Activated CD8-positive, alpha-beta memory T cell treated with anti-CD3 and anti-CD28 coated beads for 36 hours (primary cell): Measurements from ENCODE around the gene GRID1. TPM values are rescaled to one million over a fixed set of nuclear protein-coding genes. Genes with fewer than 3 reads are reported as not detected.
"Not testable (repeated sequence)": the region's sequence is repeated elsewhere in the genome, so short reads cannot be mapped to it uniquely, and the experiment has no call there.

ENCODE experiments used
- CTCF ChIA-PET: fragments of 350-600 bp; sonication (Branson Sonifier 250); formaldehyde crosslinking; loops from one replicate; lab custom pipeline; 2021; ENCODE audit warnings: antibody characterized with exemption; lab: Charles Lee
- POLR2A ChIA-PET: fragments of 350-600 bp; sonication (Branson Sonifier 250); formaldehyde crosslinking; loops from one replicate; lab custom pipeline; 2021; ENCODE audit warnings: antibody characterized with exemption; lab: Charles Lee
- total RNA-seq, 2 experiments: library from RNA; stranded (reverse); gene quantifications; one replicate each; pipeline ENCODE4 v1.2.3, GENCODE V29; 2021

The GRID1 gene
- total RNA-seq, 2 experiments from 2014 or later, result not detected

DNA sequence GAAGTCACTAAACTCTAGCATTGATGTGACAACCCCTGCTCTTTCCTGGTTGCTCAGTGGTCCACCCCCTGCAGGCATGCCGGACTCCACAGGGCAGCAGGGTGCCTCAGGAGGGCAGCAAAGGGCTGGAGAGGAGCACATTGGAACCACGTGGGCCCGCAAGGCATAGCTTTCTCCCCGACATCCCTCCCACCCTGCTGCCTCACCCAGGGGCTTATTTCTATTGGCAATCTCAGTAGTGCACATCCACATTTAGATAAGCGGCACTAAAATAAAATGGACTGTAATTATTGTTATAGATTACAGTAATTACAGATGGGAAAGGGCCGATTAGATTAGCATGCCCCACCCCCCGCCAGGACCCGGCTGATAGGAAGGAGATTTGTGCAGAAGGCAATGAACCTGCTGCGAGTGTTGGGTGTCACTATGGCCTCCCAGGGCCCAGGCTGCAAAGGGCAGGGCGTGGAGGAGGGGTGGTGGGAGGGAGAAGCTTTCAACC lies 580.1 kb downstream of the GRID1 start:
- CTCF ChIA-PET, result no interaction called here
- POLR2A ChIA-PET, result no interaction called here

DNA sequence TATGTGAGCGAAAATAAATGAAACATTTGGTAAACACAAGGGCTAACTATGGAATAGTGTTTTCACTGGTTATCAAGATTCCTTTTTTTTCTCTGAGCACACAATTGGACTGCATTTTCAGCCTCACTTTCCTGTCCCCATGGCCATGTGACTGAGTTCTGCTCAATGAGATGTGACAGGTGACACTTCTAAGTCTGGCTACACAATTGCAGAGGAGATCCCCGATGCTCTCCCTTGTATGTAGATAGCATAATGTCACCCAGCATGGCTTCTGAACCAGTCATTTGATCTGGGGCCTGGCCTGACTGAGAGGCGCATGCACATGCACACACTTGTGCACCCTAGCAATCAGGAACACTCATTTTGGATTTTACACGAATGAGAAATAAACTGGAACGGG lies 581.8 kb downstream of the GRID1 start:
- CTCF ChIA-PET, result no interaction called here

DNA sequence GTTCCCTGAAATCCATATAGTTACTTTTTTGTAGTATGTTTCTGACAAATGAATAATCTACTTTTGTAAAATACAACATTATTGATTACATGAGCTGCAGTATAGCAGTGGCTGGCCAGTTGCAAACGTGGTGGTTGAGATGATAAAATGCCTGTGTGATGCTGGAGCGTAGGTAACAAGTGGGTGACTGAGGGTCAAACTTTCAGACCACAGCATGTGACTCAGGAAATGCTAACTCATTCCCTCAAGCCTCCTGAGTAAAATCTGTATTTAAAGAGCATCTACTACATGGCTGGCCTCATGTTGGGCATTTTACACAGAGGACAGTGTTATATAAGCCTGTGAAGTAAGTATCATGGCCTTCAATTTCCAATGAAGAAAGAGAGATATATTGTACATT lies 585.2 kb downstream of the GRID1 start:
- CTCF ChIA-PET, result interaction anchor here (0.7 kb wide), 1 partner anchor 143 kb away, joined by 3 read pairs; no protein-coding TSS in a partner anchor
- POLR2A ChIA-PET, result no interaction called here

More for the DNA sequence above, 581.8 kb downstream of the GRID1 start:
- POLR2A ChIA-PET, result no interaction called here

DNA sequence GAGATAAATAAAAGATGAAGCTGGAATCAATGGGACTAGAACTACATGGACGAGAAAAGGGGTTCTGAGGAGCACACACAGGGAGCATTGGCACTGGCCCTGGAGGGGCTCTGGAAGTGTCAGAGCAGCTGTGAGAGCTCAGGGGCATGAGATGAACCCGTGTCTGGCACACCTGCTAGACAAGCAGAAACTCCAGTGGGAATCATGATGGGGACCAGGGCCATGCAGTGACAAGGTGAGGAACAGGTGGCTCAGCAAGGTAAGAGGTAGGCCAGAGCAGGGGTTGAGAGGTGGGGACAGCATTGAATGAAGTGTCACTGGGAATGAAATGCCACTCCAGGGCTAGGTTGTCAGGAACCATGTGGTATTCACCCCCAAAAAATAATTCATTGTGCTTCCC lies 588.5 kb downstream of the GRID1 start:
- CTCF ChIA-PET, result no interaction called here
- POLR2A ChIA-PET, result no interaction called here

DNA sequence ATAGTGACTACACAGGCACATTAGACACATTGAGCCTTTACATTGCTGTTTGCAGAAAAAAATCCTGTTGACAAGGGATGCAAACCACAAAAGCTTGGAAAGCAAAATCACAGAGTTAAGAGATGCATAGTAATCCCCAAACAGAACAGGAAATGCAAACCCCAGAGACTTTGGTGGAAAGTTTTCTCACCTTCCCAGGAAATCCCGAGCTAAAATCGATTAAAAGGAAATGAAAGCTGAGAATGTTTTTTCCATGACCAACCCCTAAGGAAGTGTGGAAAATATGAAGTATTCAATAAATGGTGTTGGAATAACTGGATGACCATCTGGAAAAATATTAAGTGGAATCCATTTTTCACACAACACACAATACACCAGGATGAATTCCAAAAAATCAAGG lies 598.7 kb downstream of the GRID1 start:
- ChIA-PET CTCF (no interaction called here), POLR2A (no interaction called here)

DNA sequence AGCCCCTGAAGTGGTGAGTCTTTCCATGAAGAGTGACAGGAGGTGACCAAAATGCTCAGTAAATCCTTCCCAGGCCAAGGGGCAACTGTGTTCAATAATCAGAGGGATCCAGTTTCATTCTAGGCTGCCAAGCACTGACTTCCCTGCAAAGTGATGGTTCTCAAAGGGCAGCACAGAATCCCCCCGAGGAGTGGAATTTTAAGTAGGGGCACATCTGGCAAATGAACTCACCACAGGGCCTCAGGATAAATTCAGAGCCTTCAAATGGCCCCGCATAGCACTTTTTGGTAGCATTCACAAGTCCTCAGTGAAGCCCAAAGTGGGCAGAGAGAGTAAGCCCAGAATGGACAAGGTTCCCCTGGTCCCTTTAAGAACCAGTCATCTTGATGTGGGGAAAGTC lies 602.5 kb downstream of the GRID1 start:
- POLR2A ChIA-PET, result no interaction called here

DNA sequence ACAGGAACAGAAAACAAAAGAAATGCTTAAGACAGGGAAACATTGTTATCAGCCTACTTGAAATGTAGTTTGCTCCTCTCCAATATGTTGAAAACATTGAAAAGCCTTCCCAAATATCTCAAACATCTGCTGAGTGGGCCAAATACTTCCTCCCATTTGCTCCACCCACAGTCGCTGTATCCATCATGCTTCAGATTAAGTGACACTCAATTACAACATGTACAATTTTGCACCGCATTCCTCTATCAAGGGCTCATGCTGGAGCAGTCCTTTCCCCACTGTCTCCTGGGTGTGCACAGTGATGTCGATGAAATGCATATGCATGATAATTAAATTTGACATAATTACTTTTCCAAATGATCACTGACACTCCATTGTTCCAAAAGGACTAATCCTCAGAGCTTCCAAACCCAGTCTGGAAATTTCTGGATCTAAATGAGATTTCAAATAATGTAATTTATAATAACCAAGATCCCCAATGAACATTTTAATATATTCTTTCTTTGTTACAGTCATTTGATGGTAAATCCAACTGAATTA lies 604.6 kb downstream of the GRID1 start:
- ChIA-PET POLR2A (no interaction called here), CTCF (no interaction called here)

More for the DNA sequence above, 602.5 kb downstream of the GRID1 start:
- CTCF ChIA-PET, result no interaction called here

DNA sequence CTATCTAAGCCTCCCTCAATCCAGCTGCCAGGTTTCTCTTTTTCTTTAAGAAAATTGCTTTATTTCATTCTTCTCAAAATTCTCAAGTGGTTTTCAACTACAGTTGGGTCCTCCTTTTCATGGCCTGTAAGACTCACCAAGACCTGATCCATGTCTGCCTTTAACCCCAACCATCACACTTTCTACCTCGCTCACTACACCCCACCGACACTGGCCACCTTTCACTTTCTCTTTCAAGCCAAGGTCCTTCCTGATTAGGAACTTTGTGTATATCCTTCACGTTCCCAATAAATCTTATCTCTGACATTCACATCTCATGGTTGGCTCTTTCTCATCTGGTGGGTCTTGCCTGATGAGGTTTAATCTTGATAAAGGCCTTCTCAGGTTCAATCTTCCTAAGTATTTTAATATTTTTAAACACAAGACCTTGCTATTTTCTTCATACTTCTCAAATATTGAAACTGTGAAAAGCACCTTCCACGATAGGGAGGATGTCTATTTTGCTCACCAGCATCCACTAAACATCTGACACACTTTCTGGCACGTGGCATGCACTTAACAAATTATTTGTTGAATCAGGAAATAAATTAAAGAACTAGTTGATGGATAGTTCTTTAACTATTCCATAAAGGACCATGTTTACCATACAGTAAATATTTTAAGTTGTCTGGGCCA lies 624.8 kb downstream of the GRID1 start:
- CTCF ChIA-PET, result interaction anchor here (0.6 kb wide), 1 partner anchor 185 kb away, joined by 4 read pairs; no protein-coding TSS in a partner anchor
- POLR2A ChIA-PET, result no interaction called here

DNA sequence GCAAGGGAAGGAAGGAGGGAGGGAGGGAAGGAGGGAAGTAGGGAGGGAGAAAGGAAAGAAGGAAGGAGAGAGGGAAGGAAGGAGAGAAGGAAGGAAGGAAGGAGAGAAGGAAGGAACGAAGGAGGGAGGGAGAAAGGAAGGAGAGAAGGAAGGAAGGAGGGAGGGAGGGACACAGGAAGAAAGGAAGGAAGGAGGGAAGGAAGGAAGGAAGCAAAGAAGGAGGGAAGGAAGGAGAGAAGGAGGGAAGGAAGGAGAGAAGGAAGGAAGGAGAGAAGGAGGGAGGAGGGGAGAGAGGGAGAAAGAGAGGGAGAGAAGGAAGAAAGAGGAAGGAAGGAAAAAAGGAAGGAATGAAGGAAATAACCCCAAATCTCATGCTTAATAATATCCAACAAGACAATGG lies 630.6 kb downstream of the GRID1 start:
- ChIA-PET CTCF (no interaction called here), POLR2A (no interaction called here)

DNA sequence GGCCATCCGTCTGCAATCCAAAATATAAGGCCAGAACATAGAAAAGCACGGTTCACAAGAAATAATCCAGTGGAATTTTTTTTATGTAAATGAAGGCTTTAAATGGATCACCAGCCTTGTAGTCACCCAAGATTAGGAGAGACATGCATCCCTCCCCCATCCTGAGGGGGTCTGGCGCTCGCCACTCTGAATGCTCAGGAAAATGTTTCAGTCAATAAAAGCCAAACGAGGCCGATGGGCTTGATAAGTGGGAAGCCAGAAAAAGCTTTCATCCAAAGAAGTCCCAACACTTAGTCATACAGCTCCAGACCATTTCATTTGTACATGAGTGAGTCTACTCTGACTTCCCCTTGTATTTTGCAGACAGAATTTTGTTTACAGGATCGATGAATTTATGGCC lies 631.8 kb downstream of the GRID1 start:
- CTCF ChIA-PET, result no interaction called here
- POLR2A ChIA-PET, result no interaction called here

DNA sequence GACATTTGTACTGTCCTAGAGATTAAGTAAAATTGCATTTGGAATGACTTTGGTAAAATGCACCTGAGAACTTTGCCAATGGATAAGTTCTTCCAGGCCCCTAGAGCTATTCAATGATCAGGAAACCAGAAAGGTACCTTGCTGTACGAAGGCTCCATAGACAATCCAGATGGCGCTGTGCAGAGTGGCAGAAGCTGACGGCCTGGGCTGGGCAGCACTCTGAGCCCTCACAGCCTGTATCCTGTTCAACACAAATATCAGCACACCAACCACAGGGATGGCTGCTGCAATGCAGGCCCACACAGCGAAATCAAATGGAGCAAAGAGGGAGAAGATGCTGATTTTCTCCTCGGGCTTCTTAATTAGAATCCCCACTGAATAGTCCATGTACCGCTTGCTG lies 642.4 kb downstream of the GRID1 start:
- CTCF ChIA-PET, result no interaction called here

DNA sequence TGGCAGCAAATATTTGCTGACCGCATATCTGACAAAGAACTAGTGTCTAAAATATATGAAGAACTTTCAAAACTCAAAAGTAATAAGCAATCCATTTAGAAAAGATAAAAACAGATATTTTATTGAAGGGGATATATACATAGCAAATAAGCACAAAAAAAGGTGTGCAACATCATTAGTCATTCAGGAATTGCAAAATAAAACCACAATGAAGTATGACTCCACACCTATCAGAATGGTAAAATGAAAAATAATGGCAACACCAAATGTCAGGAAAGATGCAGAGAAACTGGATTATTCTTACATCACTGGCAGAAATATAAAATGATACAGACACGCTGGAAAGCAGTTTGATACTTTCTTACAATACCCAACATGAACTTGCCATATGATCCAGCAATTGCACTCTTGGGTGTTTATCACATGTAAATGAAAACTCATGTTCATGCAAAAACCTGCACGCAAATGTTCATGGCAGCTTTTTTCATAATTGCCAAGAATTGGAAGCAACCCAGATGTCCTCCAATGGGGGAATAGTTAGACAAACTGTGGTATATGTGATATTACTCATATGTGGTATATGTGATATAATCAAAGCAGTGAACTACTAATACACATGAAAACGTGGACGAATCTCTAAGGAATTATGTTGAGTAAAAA lies 645.5 kb downstream of the GRID1 start:
- ChIA-PET CTCF (no interaction called here), POLR2A (no interaction called here)

More for the DNA sequence above, 642.4 kb downstream of the GRID1 start:
- POLR2A ChIA-PET, result no interaction called here

DNA sequence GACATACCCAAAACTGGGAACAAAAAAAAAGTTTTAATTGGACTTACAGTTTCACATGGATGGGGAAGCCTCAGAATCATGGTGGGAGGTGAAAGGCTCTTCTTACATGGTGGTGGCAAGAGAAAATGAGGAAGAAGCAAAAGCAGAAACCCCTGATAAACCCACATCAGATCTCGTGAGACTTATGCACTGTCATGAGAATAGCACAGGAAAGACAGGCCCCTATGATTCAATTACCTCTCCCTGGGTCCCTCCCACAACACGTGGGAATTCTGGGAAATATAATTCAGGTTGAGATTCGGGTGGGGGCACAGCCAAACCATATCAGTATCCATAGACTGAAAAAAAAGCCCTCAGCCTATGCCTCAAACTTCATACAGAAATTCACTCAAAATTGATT lies 647.2 kb downstream of the GRID1 start:
- POLR2A ChIA-PET, result no interaction called here
- CTCF ChIA-PET, result no interaction called here

DNA sequence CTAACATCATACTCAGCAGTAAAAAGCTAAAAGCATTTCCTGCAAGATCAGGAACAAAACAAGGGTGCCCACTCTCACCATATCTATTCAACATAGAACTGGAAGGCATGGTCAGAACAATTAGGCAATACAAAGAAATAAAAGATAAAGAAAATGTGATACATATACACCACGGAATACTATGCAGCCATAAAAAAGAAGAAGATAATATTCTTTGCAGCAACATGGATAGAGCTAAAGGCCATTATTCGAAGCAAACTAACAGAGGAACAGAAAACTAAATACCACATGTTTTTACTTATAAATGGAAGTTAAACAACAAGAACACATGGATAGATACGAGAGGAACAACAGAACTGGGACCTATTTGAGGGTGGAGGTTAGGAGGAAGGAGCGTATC lies 652.7 kb downstream of the GRID1 start:
- ChIA-PET POLR2A (no interaction called here), CTCF (no interaction called here)

DNA sequence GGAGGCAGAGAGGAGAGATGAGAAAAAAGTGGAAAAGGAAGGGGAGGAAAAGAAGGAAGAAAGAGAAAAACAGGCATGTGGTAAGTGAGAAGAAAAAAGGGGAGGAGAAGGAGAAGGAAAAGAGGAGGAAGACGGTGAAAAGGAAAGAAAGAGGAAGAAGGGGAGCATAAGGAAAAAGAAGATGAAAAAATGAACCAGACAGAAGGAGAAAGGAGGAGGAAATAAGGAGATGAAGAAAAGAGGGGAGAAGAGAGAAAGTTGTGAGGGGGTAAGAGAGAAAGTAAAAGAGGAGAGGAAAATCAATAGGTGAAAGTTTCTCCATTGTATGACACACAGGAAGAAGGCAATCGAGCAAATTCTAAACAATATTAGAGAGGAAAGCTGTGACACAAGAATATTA lies 663.8 kb downstream of the GRID1 start:
- ChIA-PET CTCF (no interaction called here), POLR2A (no interaction called here)

DNA sequence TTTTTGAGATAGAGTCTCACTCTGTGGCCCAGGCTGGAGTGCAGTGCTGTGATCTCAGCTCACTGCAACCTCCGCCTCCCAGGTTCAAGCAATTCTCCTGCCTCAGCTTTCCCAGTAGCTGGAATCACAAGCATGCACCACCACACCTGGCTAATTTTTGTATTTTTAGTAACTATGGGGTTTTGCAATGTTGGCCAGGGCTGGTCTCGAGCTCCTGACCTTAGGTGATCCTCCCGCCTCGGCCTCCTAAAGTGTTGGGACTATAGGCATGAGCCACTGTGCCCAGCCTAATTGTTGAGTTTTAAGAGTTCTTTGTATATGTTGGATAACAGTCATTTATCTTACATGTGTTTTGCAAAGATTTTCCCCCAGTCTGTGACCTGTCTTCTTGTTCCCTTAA lies 667.5 kb downstream of the GRID1 start:
- POLR2A ChIA-PET, CTCF ChIA-PET: not testable (repeated sequence)

DNA sequence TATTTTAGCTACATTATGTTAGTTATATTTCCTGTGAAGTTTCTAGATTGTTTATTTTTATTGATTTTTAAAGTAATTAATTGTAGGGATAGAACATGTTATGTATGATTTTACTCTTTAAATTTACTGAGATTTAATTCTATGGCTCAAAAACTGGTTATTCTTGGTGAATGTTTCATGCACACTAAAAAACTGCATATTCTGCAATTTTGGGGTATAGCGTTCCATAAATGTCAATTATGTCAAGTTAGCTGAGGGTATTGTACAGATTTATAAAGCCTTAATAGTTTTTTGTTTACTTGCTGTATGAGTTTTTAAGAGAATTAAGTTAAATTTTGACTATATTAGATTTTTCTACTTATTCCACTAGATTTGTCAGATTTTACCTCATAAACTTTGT lies 669.7 kb downstream of the GRID1 start:
- ChIA-PET CTCF (no interaction called here), POLR2A (no interaction called here)

DNA sequence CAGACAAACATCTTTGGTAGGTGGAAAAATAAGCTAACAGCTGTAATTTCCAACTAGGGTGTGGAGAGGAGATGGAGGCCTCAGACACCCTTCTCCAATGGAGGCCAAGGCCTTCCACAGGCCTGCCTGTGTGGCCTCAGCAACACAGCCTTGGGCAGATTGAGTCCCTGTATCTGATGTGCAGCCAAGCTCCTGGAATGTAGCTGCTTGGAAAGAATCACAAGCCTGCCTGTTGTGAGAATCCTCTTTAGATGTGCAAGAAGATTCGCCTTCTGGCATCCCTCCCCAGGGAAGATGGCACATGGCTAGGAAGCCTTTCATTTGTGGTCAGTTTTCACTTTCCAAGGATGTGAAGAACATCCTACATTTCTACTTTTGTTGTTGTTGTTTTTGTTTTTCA lies 684.0 kb downstream of the GRID1 start:
- CTCF ChIA-PET, result no interaction called here
- POLR2A ChIA-PET, result no interaction called here

DNA sequence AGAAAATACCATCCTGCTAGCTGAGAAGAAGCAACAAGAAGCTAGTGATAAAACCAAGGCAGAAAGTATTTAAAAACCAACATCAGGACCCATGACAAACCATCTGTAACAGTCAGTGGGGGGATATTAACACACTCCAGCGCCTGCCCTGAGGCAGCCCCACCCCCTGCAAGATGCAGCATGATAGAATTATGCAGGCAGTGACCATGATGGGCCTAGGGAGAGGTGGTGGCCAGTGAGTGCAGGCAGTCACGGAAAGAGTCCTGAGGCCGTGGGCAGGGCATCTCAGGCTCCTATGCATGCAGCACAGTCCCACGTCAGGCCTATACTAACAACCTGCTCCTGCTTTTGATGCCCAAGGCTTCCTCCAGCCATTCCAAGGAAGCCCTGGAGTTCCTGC lies 686.9 kb downstream of the GRID1 start:
- CTCF ChIA-PET, result no interaction called here

DNA sequence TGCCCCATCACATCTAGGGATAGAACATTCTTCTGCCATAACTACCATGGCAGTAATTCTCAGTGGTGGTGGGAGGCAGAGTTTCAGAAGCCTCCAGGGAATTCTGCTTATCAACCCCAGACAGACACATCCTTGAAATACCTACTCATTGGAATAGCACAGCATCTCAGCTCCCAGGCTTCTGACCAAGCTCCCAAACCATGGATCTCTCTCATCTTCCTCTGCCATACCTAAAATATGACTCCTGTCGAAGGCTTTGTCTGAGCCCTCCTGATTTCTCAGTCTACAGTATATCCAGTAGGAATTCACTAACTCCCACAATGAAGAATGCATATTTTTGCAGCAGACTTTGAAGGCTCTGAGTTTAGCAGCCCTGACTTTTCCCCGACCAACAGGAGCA lies 687.5 kb downstream of the GRID1 start:
- ChIA-PET POLR2A (no interaction called here), CTCF (no interaction called here)

More for the DNA sequence above, 686.9 kb downstream of the GRID1 start:
- POLR2A ChIA-PET, result no interaction called here

DNA sequence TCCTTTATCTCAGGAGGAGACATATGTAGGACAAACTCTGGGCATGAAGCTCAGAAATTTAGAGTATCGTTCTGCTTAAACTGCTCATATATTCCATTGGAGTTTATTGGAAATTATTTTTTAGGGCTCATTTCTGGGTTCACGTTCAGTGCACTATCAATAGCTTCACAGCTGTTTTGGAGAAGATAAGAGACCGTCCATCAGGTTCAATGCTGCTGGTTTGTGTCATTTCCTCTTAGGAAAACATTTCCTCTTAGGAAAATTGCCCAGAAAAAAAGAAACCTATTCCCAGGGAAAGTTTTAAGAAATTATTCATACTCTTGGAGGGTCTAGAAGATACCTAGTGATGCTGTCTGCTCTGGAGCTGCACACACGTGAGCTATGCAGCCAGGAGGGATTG lies 691.7 kb downstream of the GRID1 start:
- CTCF ChIA-PET, result no interaction called here
- POLR2A ChIA-PET, result no interaction called here
